Kidney (tissue), 14 donors: Measurements from ENCODE around the gene IL32. TPM values are rescaled to one million over a fixed set of nuclear protein-coding genes. Genes with fewer than 3 reads are reported as not detected.
"Not testable (repeated sequence)": the region's sequence is repeated elsewhere in the genome, so short reads cannot be mapped to it uniquely, and the experiment has no call there.

Experiments used
- DNase-seq, 5 donors: peaks; one replicate each; pipeline ENCODE4 v3.0.0-alpha.2; 2013 to 2020
- FAIRE-seq: peaks from 2 replicates; lab custom pipeline; 2012; peaks lifted over from hg19 to GRCh38; lab: Jason Lieb, UNC
- H3K27ac ChIP-seq, 2 donors: one replicate each; pipeline ENCODE4 v1.7.0; 2013; ENCODE audit warnings: low read depth in 2 of 2, low read length in 2 of 2, inconsistent platforms in 1 of 2
- H3K27me3 ChIP-seq: one replicate; pipeline ENCODE4 v1.7.1; 2013; ENCODE audit warnings: low read length, inconsistent platforms; ENCODE audit not compliant: control insufficient read depth, insufficient read depth
- H3K36me3 ChIP-seq, 3 donors: one replicate each; pipeline versions ENCODE4 v1.7.0 to v1.7.1; 2013; ENCODE audit warnings: low read length in 3 of 3, control low read depth in 1 of 3, inconsistent platforms in 1 of 3; ENCODE audit not compliant: insufficient read depth in 3 of 3, control insufficient read depth in 2 of 3
- H3K4me1 ChIP-seq, 3 donors: one replicate each; pipeline versions ENCODE4 v1.7.0 to v1.7.1; 2013; ENCODE audit warnings: low read length in 3 of 3, inconsistent platforms in 1 of 3, low read depth in 1 of 3; ENCODE audit not compliant: control insufficient read depth in 2 of 3, insufficient read depth in 2 of 3
- H3K4me3 ChIP-seq, 3 donors: one replicate each; pipeline versions ENCODE4 v1.7.0 to v1.8.1; 2013; ENCODE audit warnings: low read length in 3 of 3, control low read depth in 1 of 3, inconsistent platforms in 1 of 3
- H3K9ac ChIP-seq, 3 donors: one replicate each; pipeline versions ENCODE4 v1.7.0 to v1.7.1; 2013; ENCODE audit warnings: low read length in 3 of 3, control low read depth in 1 of 3, inconsistent platforms in 1 of 3
- H3K9me3 ChIP-seq, 3 donors: one replicate each; pipeline versions ENCODE4 v1.7.0 to v1.7.1; 2013; ENCODE audit warnings: low read length in 3 of 3, control low read depth in 1 of 3, inconsistent platforms in 1 of 3; ENCODE audit not compliant: control insufficient read depth in 2 of 3, insufficient read depth in 1 of 3
- CTCF ChIP-seq: IDR thresholded peaks from 3 replicates; pipeline ENCODE4 v1.5.1; 2012; ENCODE audit warnings: mild to moderate bottlenecking, moderate library complexity, borderline replicate concordance; ENCODE audit not compliant: insufficient read depth; ENCODE audit errors: extremely low read depth
- intact Hi-C: fragments of 100-400 bp; cut with DNase I; formaldehyde crosslinking; loops from one replicate; pipeline ENCODE4 v1.11.1; 2022
- polyA plus RNA-seq: library from polyadenylated mRNA; stranded (reverse); fragments of 350-450 nt; fragmentation: Illumina TruSeq; extraction: RNeasy Lipid Tissue Mini Kit (QIAGEN cat#74804); gene quantifications from one replicate; pipeline ENCODE4 v1.2.3, GENCODE V29; 2014; ENCODE audit warnings: low read depth, low replicate concordance; ENCODE audit not compliant: insufficient read depth
- total RNA-seq: library from RNA; stranded (reverse); fragmentation: NEBNext Ultra II Directional; extraction: Animal tissue kit (Norgen Biotek cat#: 25700); gene quantifications from one replicate; pipeline ENCODE4 v1.2.1, GENCODE V29; 2021
- donor health status: control.
- donor health status: control.
- donor health status: control.
- donor health status: control.
- donor health status: control.
- donor health status: DM: yes; HTN: yes; CAD: no.
- donor health status: Normal renal cell carcinoma (clear cell type).

Gene IL32
- total and polyA plus RNA-seq, 2 donors from 2014 or later, result 181 to 495 TPM

GRCh38 chr16:3068487-3068886 is 3.0 kb downstream of the IL32 start:
- H3K4me3 ChIP-seq, result no peak overlapping the region

GRCh38 chr16:3069146-3069545 is 3.7 kb downstream of the IL32 start:
- H3K27me3 ChIP-seq, FAIRE-seq, H3K36me3 ChIP-seq, H3K4me3 ChIP-seq, H3K27ac ChIP-seq, H3K9ac ChIP-seq, H3K9me3 ChIP-seq: not testable (repeated sequence)
- intact Hi-C loops, result loop anchor here (10.0 kb wide), 1 partner anchor 46 kb away; the partner anchor contains the start of gene ZNF205
- H3K4me1 ChIP-seq, result peaks cover 0 to 24% (median 9%) of the 10 kb centered on the region in 3 donors
- peak in 1 of 5 donors; percentile 69 for DNase-seq

More at GRCh38 chr16:3068487-3068886, 3.0 kb downstream of the IL32 start:
- Histone ChIP-seq H3K9ac (no peak overlapping the region), H3K4me1 (peaks cover 0 to 18% (median 9%) of the 10 kb centered on the region in 3 donors), H3K27me3 (no peaks in the 10 kb centered on the region), H3K36me3 (no peaks in the 10 kb centered on the region), H3K9me3 (no peaks in the 10 kb centered on the region), H3K27ac (no peak overlapping the region)
- intact Hi-C loops, result loop anchor here (10.0 kb wide), 1 partner anchor 46 kb away; the partner anchor contains the start of gene ZNF205
- no peak for TF ChIP-seq CTCF
- no peak for FAIRE-seq
- DNase-seq, result peak in 1 of 5 donors; percentile 66

GRCh38 chr16:3070608-3071111 is 5.2 kb downstream of the IL32 start:
- intact Hi-C loops, result no loop called here
- Histone ChIP-seq H3K27me3 (no peaks in the 10 kb centered on the region), H3K4me1 (peaks cover 0 to 15% (median 0%) of the 10 kb centered on the region in 3 donors), H3K9me3 (no peaks in the 10 kb centered on the region), H3K36me3 (no peaks in the 10 kb centered on the region), H3K27ac (no peak overlapping the region), H3K4me3 (no peak overlapping the region), H3K9ac (no peak overlapping the region)
- DNase-seq, result peak in 1 of 5 donors; percentile 43
- no peak for TF ChIP-seq CTCF
- FAIRE-seq, result no peak

GRCh38 chr16:3071655-3072054 is 6.2 kb downstream of the IL32 start:
- TF ChIP-seq CTCF, result no peak
- DNase-seq, result peak in 1 of 5 donors; percentile 15
- H3K4me3 ChIP-seq, result no peak overlapping the region
- H3K27me3 ChIP-seq, result no peaks in the 10 kb centered on the region
- no peak overlapping the region for H3K9ac ChIP-seq
- H3K27ac ChIP-seq, result no peak overlapping the region
- FAIRE-seq, result no peak
- intact Hi-C loops, result no loop called here
- H3K36me3 ChIP-seq, result no peaks in the 10 kb centered on the region
- H3K4me1 ChIP-seq, result peaks cover 0 to 8% (median 0%) of the 10 kb centered on the region in 3 donors
- H3K9me3 ChIP-seq, result no peaks in the 10 kb centered on the region

- H3K9me3 ChIP-seq, H3K27me3 ChIP-seq, H3K4me3 ChIP-seq, H3K27ac ChIP-seq, intact Hi-C loops, FAIRE-seq, H3K9ac ChIP-seq, H3K36me3 ChIP-seq, H3K4me1 ChIP-seq: not testable (repeated sequence)
- DNase-seq, result peak in 1 of 5 donors; percentile 49
Measured at GRCh38 chr16:3072148-3072547, 6.7 kb downstream of the IL32 start.

- intact Hi-C loops, H3K27ac ChIP-seq, H3K4me3 ChIP-seq, H3K27me3 ChIP-seq, FAIRE-seq, H3K36me3 ChIP-seq, H3K9me3 ChIP-seq, H3K9ac ChIP-seq, H3K4me1 ChIP-seq: not testable (repeated sequence)
- DNase-seq, result peak in 1 of 5 donors; percentile 22
Measured at GRCh38 chr16:3072576-3073263, 7.3 kb downstream of the IL32 start.
